ENCODE data around the gene PSMD2. TPM values are rescaled to one million over a fixed set of nuclear protein-coding genes. Genes with fewer than 3 reads are reported as not detected.

The PSMD2 gene
- total RNA-seq, 1 experiment from 2014 or later, result 359 TPM

- no peak for TF ChIP-seq USF2 (CRISPR knock-in tag; IDR thresholded peaks at IDR 0.05)
- TF ChIP-seq GRHL2 (CRISPR knock-in tag; IDR thresholded peaks at IDR 0.05; ENCODE audit: insufficient replicate concordance, severe bottlenecking), result no peak
These were observed 23.9 kb downstream of the PSMD2 start (continued) for GRCh38 chr3:184322731-184323487.

GRCh38 chr3:184323696-184324095 lies 24.7 kb downstream of the PSMD2 start:
- POLR2A ChIA-PET, result interaction anchor here (1.5 kb wide), 1 partner anchor 24 kb away, joined by 4 read pairs; no protein-coding TSS in a partner anchor
- CTCF ChIA-PET, result no interaction called here
- peaks cover 85% of the 10 kb centered on the region for H3K36me3 Mint-ChIP-seq
- no peak for TF ChIP-seq NR1H2 (CRISPR knock-in tag; IDR thresholded peaks at IDR 0.05)
- TF ChIP-seq ATF6 (CRISPR knock-in tag; IDR thresholded peaks at IDR 0.05), result no peak
- no peak for TF ChIP-seq PRDM15 (CRISPR knock-in tag; IDR thresholded peaks at IDR 0.05)
- no peak for TF ChIP-seq PREB (CRISPR knock-in tag; IDR thresholded peaks at IDR 0.05; ENCODE audit: borderline replicate concordance)
- no peak for TF ChIP-seq OVOL2 (CRISPR knock-in tag; IDR thresholded peaks at IDR 0.05; ENCODE audit: borderline replicate concordance)
- no peak for TF ChIP-seq HMGA2 (CRISPR knock-in tag; IDR thresholded peaks at IDR 0.05)
- no peak for TF ChIP-seq ARID4B (CRISPR knock-in tag; IDR thresholded peaks at IDR 0.05; ENCODE audit: borderline replicate concordance)
- TF ChIP-seq ZNF138 (CRISPR knock-in tag; conservative IDR thresholded peaks at IDR 0.05), result no peak
- TF ChIP-seq AR (CRISPR knock-in tag; IDR thresholded peaks at IDR 0.05), result no peak
- no peak for TF ChIP-seq ELF4 (CRISPR knock-in tag; IDR thresholded peaks at IDR 0.05; ENCODE audit: low read depth)
- no peaks in the 10 kb centered on the region for H3K9me3 Mint-ChIP-seq
- ATAC-seq, result no peak
- H3K27me3 Mint-ChIP-seq (ENCODE audit: low read depth), result no peaks in the 10 kb centered on the region
- no peak overlapping the region for H3K4me3 Mint-ChIP-seq
- no peak overlapping the region; the same call in 1 of the 2 replicates for H3K27ac Mint-ChIP-seq
- no peaks in the 10 kb centered on the region for H3K4me1 Mint-ChIP-seq
- no peak for DNase-seq (ENCODE audit: low spot score)

Measured in WTC11 (cell line).